ENCODE data around the gene SAP130. TPM values are rescaled to one million over a fixed set of nuclear protein-coding genes. Genes with fewer than 3 reads are reported as not detected.

Gene SAP130
- total RNA-seq, 1 donor from 2014 or later: 38.5 TPM

- no peaks in the 10 kb centered on the region for H3K9me3 Mint-ChIP-seq
- H3K4me3 Mint-ChIP-seq: no peak overlapping the region
- no peak overlapping the region for H3K27ac Mint-ChIP-seq
- TF ChIP-seq CTCF (IDR thresholded peaks at IDR 0.05; ENCODE audit: unreplicated experiment): no peak
- no peak for DNase-seq (ENCODE audit: low spot score in 2 of 2, unreplicated experiment in 2 of 2)
- peaks cover 53% of the 10 kb centered on the region for H3K36me3 Mint-ChIP-seq
- no peaks in the 10 kb centered on the region for H3K4me1 Mint-ChIP-seq
- H3K27me3 Mint-ChIP-seq (ENCODE audit: low read depth): no peaks in the 10 kb centered on the region
These were observed 19.7 kb downstream of the SAP130 start for GRCh38 chr2:128008074-128008672.

- no peak overlapping the region for H3K27ac Mint-ChIP-seq
These were observed 23.4 kb downstream of the SAP130 start for GRCh38 chr2:128004509-128004908.

GRCh38 chr2:128003463-128003862 is 24.4 kb downstream of the SAP130 start:
- no peak overlapping the region for H3K4me3 Mint-ChIP-seq
- H3K9me3 Mint-ChIP-seq: no peaks in the 10 kb centered on the region
- no peaks in the 10 kb centered on the region for H3K4me1 Mint-ChIP-seq
- no peaks in the 10 kb centered on the region for H3K27me3 Mint-ChIP-seq (ENCODE audit: low read depth)
- peaks cover 45% of the 10 kb centered on the region for H3K36me3 Mint-ChIP-seq
- DNase-seq (ENCODE audit: low spot score in 2 of 2, unreplicated experiment in 2 of 2): no peak
- TF ChIP-seq CTCF (IDR thresholded peaks at IDR 0.05; ENCODE audit: unreplicated experiment): no peak
- H3K27ac Mint-ChIP-seq: no peak overlapping the region

More at GRCh38 chr2:128004509-128004908, 23.4 kb downstream of the SAP130 start:
- no peaks in the 10 kb centered on the region for H3K4me1 Mint-ChIP-seq
- H3K9me3 Mint-ChIP-seq: no peaks in the 10 kb centered on the region
- no peak for DNase-seq (ENCODE audit: low spot score in 2 of 2, unreplicated experiment in 2 of 2)
- no peak for TF ChIP-seq CTCF (IDR thresholded peaks at IDR 0.05; ENCODE audit: unreplicated experiment)
- no peaks in the 10 kb centered on the region for H3K27me3 Mint-ChIP-seq (ENCODE audit: low read depth)
- no peak overlapping the region for H3K4me3 Mint-ChIP-seq
- peaks cover 46% of the 10 kb centered on the region for H3K36me3 Mint-ChIP-seq

GRCh38 chr2:127996160-127996559 is 31.7 kb downstream of the SAP130 start:
- Mint-ChIP-seq H3K4me1 (no peaks in the 10 kb centered on the region), H3K36me3 (peaks cover 48% of the 10 kb centered on the region), H3K4me3 (no peak overlapping the region), H3K27ac (no peak overlapping the region), H3K9me3 (no peaks in the 10 kb centered on the region), H3K27me3 (ENCODE audit: low read depth) (no peaks in the 10 kb centered on the region)
- no peak for TF ChIP-seq CTCF (IDR thresholded peaks at IDR 0.05; ENCODE audit: unreplicated experiment)
- DNase-seq (ENCODE audit: low spot score in 2 of 2, unreplicated experiment in 2 of 2): no peak

- no peaks in the 10 kb centered on the region for H3K4me1 Mint-ChIP-seq
- H3K36me3 Mint-ChIP-seq: peaks cover 48% of the 10 kb centered on the region
- H3K27me3 Mint-ChIP-seq (ENCODE audit: low read depth): no peaks in the 10 kb centered on the region
- TF ChIP-seq CTCF (IDR thresholded peaks at IDR 0.05; ENCODE audit: unreplicated experiment): no peak
- no peak for DNase-seq (ENCODE audit: low spot score in 2 of 2, unreplicated experiment in 2 of 2)
- no peaks in the 10 kb centered on the region for H3K9me3 Mint-ChIP-seq
- H3K27ac Mint-ChIP-seq: no peak overlapping the region
- no peak overlapping the region for H3K4me3 Mint-ChIP-seq
These were observed 32.1 kb downstream of the SAP130 start for GRCh38 chr2:127995725-127996124.

- Mint-ChIP-seq H3K27me3 (ENCODE audit: low read depth) (no peaks in the 10 kb centered on the region), H3K27ac (no peak overlapping the region), H3K9me3 (no peaks in the 10 kb centered on the region), H3K4me3 (no peak overlapping the region), H3K4me1 (no peaks in the 10 kb centered on the region), H3K36me3 (peaks cover 39% of the 10 kb centered on the region)
- TF ChIP-seq CTCF (IDR thresholded peaks at IDR 0.05; ENCODE audit: unreplicated experiment): no peak
- no peak for DNase-seq (ENCODE audit: low spot score in 2 of 2, unreplicated experiment in 2 of 2)
These were observed 34.2 kb downstream of the SAP130 start for GRCh38 chr2:127993659-127994058.
